ENCODE measurements around the gene TUBGCP3.

- TF ChIP-seq, protein P1, sequence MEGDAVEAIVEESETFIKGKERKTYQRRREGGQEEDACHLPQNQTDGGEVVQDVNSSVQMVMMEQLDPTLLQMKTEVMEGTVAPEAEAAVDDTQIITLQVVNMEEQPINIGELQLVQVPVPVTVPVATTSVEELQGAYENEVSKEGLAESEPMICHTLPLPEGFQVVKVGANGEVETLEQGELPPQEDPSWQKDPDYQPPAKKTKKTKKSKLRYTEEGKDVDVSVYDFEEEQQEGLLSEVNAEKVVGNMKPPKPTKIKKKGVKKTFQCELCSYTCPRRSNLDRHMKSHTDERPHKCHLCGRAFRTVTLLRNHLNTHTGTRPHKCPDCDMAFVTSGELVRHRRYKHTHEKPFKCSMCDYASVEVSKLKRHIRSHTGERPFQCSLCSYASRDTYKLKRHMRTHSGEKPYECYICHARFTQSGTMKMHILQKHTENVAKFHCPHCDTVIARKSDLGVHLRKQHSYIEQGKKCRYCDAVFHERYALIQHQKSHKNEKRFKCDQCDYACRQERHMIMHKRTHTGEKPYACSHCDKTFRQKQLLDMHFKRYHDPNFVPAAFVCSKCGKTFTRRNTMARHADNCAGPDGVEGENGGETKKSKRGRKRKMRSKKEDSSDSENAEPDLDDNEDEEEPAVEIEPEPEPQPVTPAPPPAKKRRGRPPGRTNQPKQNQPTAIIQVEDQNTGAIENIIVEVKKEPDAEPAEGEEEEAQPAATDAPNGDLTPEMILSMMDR (IDR thresholded peaks at IDR 0.05; ENCODE audit: low read depth, low read length, missing input control) = no peak
- TF ChIP-seq SP1 (IDR thresholded peaks at IDR 0.05) (no peak), EGR1 (IDR thresholded peaks at IDR 0.05; ENCODE audit: low read depth in 2 of 2) (no peak), REST (IDR thresholded peaks at IDR 0.05) (no peak), JUND (IDR thresholded peaks at IDR 0.05) (no peak)
Observed at GRCh38 chr13:112562254-112562653, 25.7 kb downstream of the TUBGCP3 start.
